ENCODE results near the gene NEB.
"Not testable (repeated sequence)": the region's sequence is repeated elsewhere in the genome, so short reads cannot be mapped to it uniquely, and the experiment has no call there.

Gene NEB

DNA sequence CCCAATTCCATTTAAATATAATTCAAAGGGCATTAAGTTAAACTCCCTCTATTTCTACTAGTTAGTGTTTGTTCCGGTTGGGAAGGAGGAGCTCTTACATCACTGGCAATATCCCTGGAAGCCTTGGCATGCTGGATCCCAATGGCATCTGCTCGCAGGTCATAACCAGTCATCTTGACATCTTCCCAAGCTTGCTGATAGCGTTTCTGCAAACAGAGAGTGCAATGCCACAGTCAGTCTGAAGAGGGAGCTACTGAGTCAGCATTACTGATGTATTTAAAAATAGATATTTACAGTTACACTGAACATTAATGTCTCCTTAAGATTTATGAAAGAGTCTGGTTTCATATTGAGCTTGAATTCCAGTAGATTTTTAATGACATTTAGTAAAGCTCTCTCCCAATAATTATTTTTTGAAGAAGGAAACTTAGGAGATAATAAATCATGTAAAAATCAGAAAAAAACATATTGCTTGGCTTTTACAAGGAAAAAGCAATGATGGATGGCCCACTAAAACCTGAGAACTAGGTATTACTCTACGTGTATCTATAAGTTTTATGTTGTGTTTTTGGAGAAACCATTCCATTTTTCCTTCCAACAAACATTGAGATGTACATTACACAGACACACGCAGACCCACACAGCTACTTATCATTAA, 142.9 kb downstream of the NEB start:
- TF ChIP-seq, protein P1, sequence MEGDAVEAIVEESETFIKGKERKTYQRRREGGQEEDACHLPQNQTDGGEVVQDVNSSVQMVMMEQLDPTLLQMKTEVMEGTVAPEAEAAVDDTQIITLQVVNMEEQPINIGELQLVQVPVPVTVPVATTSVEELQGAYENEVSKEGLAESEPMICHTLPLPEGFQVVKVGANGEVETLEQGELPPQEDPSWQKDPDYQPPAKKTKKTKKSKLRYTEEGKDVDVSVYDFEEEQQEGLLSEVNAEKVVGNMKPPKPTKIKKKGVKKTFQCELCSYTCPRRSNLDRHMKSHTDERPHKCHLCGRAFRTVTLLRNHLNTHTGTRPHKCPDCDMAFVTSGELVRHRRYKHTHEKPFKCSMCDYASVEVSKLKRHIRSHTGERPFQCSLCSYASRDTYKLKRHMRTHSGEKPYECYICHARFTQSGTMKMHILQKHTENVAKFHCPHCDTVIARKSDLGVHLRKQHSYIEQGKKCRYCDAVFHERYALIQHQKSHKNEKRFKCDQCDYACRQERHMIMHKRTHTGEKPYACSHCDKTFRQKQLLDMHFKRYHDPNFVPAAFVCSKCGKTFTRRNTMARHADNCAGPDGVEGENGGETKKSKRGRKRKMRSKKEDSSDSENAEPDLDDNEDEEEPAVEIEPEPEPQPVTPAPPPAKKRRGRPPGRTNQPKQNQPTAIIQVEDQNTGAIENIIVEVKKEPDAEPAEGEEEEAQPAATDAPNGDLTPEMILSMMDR (IDR thresholded peaks at IDR 0.05), result peak; percentile 24
- H3K27ac ChIP-seq; H3K4me1 ChIP-seq (ENCODE audit: control insufficient read depth in 1 of 2, insufficient read depth in 1 of 2, low read depth in 1 of 2, low read length in 1 of 2); H3K27me3 ChIP-seq; H3K36me3 ChIP-seq; H3K9me3 ChIP-seq; H3K4me3 ChIP-seq (ENCODE audit: low read depth in 1 of 2, low read length in 1 of 2): not testable (repeated sequence)

DNA sequence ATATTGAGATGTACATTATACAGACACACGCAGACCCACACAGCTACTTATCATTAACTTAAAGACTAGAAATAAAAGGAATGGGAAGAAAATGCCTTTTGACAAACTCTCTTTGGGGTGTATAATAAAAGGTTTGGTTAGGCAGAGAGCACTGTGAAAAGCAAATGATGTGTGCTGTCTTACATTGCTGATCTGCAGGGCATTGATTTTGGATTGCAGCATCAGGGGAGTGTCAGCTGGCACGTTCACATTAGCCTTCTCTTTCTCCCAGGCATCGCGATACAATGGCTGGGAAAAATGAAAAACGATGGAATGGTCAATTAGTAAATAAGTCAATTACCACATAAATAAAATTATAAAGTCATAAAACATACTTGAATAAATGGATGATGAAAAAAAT, 153.0 kb downstream of the NEB start:
- H3K4me1 ChIP-seq (ENCODE audit: control insufficient read depth in 1 of 2, insufficient read depth in 1 of 2, low read depth in 1 of 2, low read length in 1 of 2); H3K27me3 ChIP-seq; H3K36me3 ChIP-seq; H3K27ac ChIP-seq; H3K9me3 ChIP-seq; H3K4me3 ChIP-seq (ENCODE audit: low read depth in 1 of 2, low read length in 1 of 2): not testable (repeated sequence)

DNA sequence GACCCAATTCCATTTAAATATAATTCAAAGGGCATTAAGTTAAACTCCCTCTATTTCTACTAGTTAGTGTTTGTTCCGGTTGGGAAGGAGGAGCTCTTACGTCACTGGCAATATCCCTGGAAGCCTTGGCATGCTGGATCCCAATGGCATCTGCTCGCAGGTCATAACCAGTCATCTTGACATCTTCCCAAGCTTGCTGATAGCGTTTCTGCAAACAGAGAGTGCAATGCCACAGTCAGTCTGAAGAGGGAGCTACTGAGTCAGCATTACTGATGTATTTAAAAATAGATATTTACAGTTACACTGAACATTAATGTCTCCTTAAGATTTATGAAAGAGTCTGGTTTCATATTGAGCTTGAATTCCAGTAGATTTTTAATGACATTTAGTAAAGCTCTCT, 153.6 kb downstream of the NEB start:
- H3K27ac ChIP-seq; H3K9me3 ChIP-seq; H3K36me3 ChIP-seq; H3K4me1 ChIP-seq (ENCODE audit: control insufficient read depth in 1 of 2, insufficient read depth in 1 of 2, low read depth in 1 of 2, low read length in 1 of 2); H3K27me3 ChIP-seq; H3K4me3 ChIP-seq (ENCODE audit: low read depth in 1 of 2, low read length in 1 of 2): not testable (repeated sequence)

DNA sequence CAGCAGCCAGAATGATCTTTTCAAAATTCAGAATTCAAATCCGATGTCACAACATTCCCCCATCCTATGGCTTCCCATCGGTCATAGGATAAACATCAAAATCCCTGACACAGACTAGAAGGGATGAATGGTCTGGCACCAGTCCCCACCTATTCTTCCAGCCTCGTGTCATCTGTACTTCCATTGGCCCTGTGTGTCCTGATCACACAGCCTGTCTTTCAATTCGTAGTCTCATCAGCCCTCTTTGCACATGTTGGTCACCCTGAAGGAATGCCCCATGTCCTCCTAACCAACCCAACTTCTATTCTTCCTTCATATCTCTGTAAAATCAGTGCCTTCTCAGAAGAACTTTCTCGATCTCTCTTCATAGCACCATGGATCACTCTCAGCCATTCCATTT, 157.2 kb downstream of the NEB start:
- H3K9me3 ChIP-seq, result no peaks in the 10 kb centered on the region
- TF ChIP-seq, protein P1 (IDR thresholded peaks at IDR 0.05), result no peak
- no peaks in the 10 kb centered on the region for H3K36me3 ChIP-seq
- no peak overlapping the region for H3K4me3 ChIP-seq (ENCODE audit: low read depth in 1 of 2, low read length in 1 of 2)
- H3K27me3 ChIP-seq, result no peaks in the 10 kb centered on the region
- H3K27ac ChIP-seq, result no peak overlapping the region
- H3K4me1 ChIP-seq (ENCODE audit: control insufficient read depth in 1 of 2, insufficient read depth in 1 of 2, low read depth in 1 of 2, low read length in 1 of 2), result no peaks in the 10 kb centered on the region

DNA sequence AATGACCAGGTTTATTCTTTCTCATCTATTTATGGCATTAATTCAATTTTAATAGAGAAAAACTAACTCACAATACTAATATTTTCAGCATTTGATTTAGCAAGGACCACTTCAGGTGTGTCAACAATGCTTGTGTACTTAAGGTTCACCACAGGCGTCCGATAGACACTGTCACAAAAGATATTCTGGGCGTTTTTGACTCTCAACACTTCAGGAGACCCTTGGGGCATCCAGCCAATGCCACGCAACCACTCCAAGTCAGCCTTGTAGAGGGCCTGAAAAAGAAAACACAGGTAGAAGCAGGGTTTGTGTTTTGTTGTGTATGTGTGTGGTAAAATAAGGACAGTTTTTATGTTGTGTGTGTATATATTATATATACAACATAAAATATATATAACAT, 158.2 kb downstream of the NEB start:
- H3K27ac ChIP-seq, result no peak overlapping the region
- no peaks in the 10 kb centered on the region for H3K36me3 ChIP-seq
- TF ChIP-seq, protein P1 (IDR thresholded peaks at IDR 0.05), result no peak
- H3K4me1 ChIP-seq (ENCODE audit: control insufficient read depth in 1 of 2, insufficient read depth in 1 of 2, low read depth in 1 of 2, low read length in 1 of 2), result no peaks in the 10 kb centered on the region
- H3K4me3 ChIP-seq (ENCODE audit: low read depth in 1 of 2, low read length in 1 of 2), result no peak overlapping the region
- no peaks in the 10 kb centered on the region for H3K27me3 ChIP-seq
- no peaks in the 10 kb centered on the region for H3K9me3 ChIP-seq

DNA sequence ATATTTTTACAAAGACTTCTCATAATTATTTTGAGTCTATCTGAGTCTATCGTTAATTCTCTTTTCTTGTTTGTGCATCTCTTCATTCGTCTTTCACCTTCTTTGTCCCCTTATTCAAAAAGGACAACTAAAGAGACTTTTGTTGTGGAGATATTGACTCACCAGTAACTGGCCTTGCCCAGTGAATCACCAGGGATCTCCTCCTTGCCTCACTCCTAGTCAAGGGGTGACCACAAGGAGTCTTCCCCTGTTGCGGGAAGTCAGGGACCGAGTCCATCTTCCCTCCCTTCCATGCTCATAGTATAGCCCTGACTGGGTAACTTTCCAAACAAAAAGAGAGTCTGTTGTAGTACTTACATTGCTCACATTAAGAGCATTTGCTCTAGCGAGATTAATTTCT, 158.9 kb downstream of the NEB start:
- Histone ChIP-seq H3K4me3 (ENCODE audit: low read depth in 1 of 2, low read length in 1 of 2) (no peak overlapping the region), H3K36me3 (no peaks in the 10 kb centered on the region), H3K9me3 (no peaks in the 10 kb centered on the region), H3K27me3 (no peaks in the 10 kb centered on the region), H3K27ac (no peak overlapping the region), H3K4me1 (ENCODE audit: control insufficient read depth in 1 of 2, insufficient read depth in 1 of 2, low read depth in 1 of 2, low read length in 1 of 2) (no peaks in the 10 kb centered on the region)
- TF ChIP-seq, protein P1 (IDR thresholded peaks at IDR 0.05), result no peak

DNA sequence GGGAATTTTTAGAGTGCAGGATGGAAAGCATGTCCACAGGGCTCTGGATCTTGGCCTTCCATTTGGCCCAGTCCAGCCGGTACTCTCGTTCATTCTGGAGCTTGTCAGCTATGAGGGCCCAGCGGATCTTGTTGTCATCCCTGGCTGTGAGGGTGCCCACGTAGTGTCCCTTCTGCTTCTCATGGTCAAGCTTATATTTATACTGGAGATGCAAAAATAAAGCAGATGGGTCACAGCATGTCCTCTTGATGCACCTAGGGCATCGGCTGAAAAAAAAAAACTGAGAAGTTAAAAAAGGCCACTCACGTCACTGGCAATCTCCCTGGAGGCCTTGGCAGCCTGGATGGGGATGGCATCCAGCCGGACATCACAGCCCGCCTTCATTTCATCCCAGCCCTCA, 164.1 kb downstream of the NEB start:
- no peaks in the 10 kb centered on the region for H3K4me1 ChIP-seq (ENCODE audit: control insufficient read depth in 1 of 2, insufficient read depth in 1 of 2, low read depth in 1 of 2, low read length in 1 of 2)
- TF ChIP-seq, protein P1 (IDR thresholded peaks at IDR 0.05), result no peak
- H3K4me3 ChIP-seq (ENCODE audit: low read depth in 1 of 2, low read length in 1 of 2), result no peak overlapping the region
- H3K9me3 ChIP-seq, result no peaks in the 10 kb centered on the region
- no peak overlapping the region for H3K27ac ChIP-seq
- no peaks in the 10 kb centered on the region for H3K36me3 ChIP-seq
- H3K27me3 ChIP-seq, result no peaks in the 10 kb centered on the region
